Heart left ventricle (tissue), 13 donors: ENCODE measurements around the gene RNF224.

Source experiments
- CTCF ChIP-seq, 12 donors: fragments of 200-600 bp; sonication (generic) in 4 of 12; IDR thresholded peaks; one replicate each; pipeline versions ENCODE4 v1.5.0 to v1.8.0; 2018 to 2022; ENCODE audit warnings: antibody characterized with exemption in 12 of 12, mild to moderate bottlenecking in 5 of 12
- POLR2A ChIP-seq, 2 donors: fragments of 450-650 bp; IDR thresholded peaks; one replicate each; pipeline ENCODE4 v1.6.1; 2017; ENCODE audit warnings: antibody characterized with exemption in 2 of 2, mild to moderate bottlenecking in 2 of 2, moderate library complexity in 2 of 2
- donor health status: ischemic (EF 13 %, LVEDD 7.1; RV severe dilation, severe dysfunction).
- donor health status: DM: no; HTN: yes; CAD: no.
- donor health status: DM: no; HTN: no; CAD: no.
- donor health status: ischemic (EF 25% LVEDD 6.9; RV normal size, moderate dysfunction).
- donor health status: ischemic (EF 25% LVEDD 5.7; RV mildly dilated, moderate dysfunction).
- donor health status: ischemic (EF 35%, LVEDD 5.7; RV mildly dilated, moderate dysfunction).
- donor health status: nonischemic (EF 11% LVEDD 7.7; RV severe dilation, severe dysfunction).
- donor health status: DM: yes; HTN: yes; CAD: no.
- donor health status: PGD.
- donor health status: ischemic (EF 29% LVEDD 5.4; RV normal size, mild dysfunction).
- donor health status: nonischemic (EF 23%, LVEDD 6.1; RV moderate dilation, normal function).

- no peak for TF ChIP-seq CTCF (IDR thresholded peaks at IDR 0.05)
- TF ChIP-seq POLR2A (IDR thresholded peaks at IDR 0.05), result no peak
Observed at GRCh38 chr9:137213160-137214060, 13.9 kb upstream of the RNF224 start.
